ENCODE data around the gene PLCG1. TPM values are rescaled to one million over a fixed set of nuclear protein-coding genes. Genes with fewer than 3 reads are reported as not detected.
A peak's percentile ranks its signal among the peaks of the same experiment; 100 is the strongest.

The PLCG1 gene
- total RNA-seq, 2 donors from 2014 or later: 227 to 257 TPM

DNA sequence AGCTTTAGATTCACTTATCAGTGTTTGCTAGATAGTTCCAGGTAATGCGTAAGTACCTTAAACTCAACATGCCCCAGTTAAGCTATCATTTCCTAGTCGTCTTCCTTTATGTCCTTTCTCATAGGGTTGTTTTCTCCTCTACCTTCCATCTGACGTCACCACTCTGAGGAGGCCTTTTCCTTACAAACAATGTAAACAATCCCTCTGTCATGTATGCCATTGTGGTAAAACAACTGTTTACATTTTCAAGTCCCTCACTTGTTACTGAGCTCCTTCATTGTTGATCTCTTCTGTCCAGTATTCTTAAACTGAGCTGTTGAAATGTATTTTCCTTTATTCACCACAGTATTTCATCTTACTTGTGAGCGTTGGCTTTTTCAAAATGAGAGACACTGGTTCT is 45.4 kb upstream of the PLCG1 start:
- Histone ChIP-seq H3K9me3 (ENCODE audit: control insufficient read depth, low read length) (no peaks in the 10 kb centered on the region), H3K27me3 (ENCODE audit: control insufficient read depth, insufficient read depth, low read length, poor library complexity, severe bottlenecking) (no peaks in the 10 kb centered on the region), H3K4me3 (ENCODE audit: low read length) (no peak overlapping the region), H3K4me1 (ENCODE audit: control insufficient read depth, insufficient read depth, low read length) (no peaks in the 10 kb centered on the region), H3K9ac (ENCODE audit: extremely low read depth, low read length, poor library complexity, severe bottlenecking) (no peak overlapping the region), H3K36me3 (ENCODE audit: control insufficient read depth, insufficient read depth, low read length) (peaks cover 80% of the 10 kb centered on the region), H3K27ac (ENCODE audit: low read depth, low read length) (no peak overlapping the region)
- no peaks in the 10 kb centered on the region for H3K27me3 Mint-ChIP-seq (ENCODE audit: insufficient read depth)
- no peak for DNase-seq
- TF ChIP-seq, protein P1, sequence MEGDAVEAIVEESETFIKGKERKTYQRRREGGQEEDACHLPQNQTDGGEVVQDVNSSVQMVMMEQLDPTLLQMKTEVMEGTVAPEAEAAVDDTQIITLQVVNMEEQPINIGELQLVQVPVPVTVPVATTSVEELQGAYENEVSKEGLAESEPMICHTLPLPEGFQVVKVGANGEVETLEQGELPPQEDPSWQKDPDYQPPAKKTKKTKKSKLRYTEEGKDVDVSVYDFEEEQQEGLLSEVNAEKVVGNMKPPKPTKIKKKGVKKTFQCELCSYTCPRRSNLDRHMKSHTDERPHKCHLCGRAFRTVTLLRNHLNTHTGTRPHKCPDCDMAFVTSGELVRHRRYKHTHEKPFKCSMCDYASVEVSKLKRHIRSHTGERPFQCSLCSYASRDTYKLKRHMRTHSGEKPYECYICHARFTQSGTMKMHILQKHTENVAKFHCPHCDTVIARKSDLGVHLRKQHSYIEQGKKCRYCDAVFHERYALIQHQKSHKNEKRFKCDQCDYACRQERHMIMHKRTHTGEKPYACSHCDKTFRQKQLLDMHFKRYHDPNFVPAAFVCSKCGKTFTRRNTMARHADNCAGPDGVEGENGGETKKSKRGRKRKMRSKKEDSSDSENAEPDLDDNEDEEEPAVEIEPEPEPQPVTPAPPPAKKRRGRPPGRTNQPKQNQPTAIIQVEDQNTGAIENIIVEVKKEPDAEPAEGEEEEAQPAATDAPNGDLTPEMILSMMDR (conservative IDR thresholded peaks at IDR 0.05): no peak
- 88 to 93% methylated on average over 4 of the region's 4 CpGs for WGBS, 2 experiments (ENCODE audit: insufficient coverage in 1 of 2, insufficient read length in 1 of 2)
- H3K4me3 Mint-ChIP-seq: no peak overlapping the region
- no peak overlapping the region for H3K27ac Mint-ChIP-seq
- no peaks in the 10 kb centered on the region for H3K4me1 Mint-ChIP-seq
- no peaks in the 10 kb centered on the region for H3K9me3 Mint-ChIP-seq
- peaks cover 75% of the 10 kb centered on the region for H3K36me3 Mint-ChIP-seq (ENCODE audit: low read depth)

- Histone ChIP-seq H3K4me3 (ENCODE audit: low read length) (no peak overlapping the region), H3K27me3 (ENCODE audit: control insufficient read depth, insufficient read depth, low read length, poor library complexity, severe bottlenecking) (no peaks in the 10 kb centered on the region), H3K9ac (ENCODE audit: extremely low read depth, low read length, poor library complexity, severe bottlenecking) (no peak overlapping the region), H3K9me3 (ENCODE audit: control insufficient read depth, low read length) (no peaks in the 10 kb centered on the region), H3K36me3 (ENCODE audit: control insufficient read depth, insufficient read depth, low read length) (peaks cover 82% of the 10 kb centered on the region), H3K27ac (ENCODE audit: low read depth, low read length) (peak overlapping the region; percentile 51), H3K4me1 (ENCODE audit: control insufficient read depth, insufficient read depth, low read length) (no peaks in the 10 kb centered on the region)
- H3K9me3 Mint-ChIP-seq: no peaks in the 10 kb centered on the region
- H3K4me3 Mint-ChIP-seq: no peak overlapping the region
- no peaks in the 10 kb centered on the region for H3K27me3 Mint-ChIP-seq (ENCODE audit: insufficient read depth)
- H3K4me1 Mint-ChIP-seq: no peaks in the 10 kb centered on the region
- H3K36me3 Mint-ChIP-seq (ENCODE audit: low read depth): peaks cover 72% of the 10 kb centered on the region
- TF ChIP-seq, protein P1 (conservative IDR thresholded peaks at IDR 0.05): no peak
- no peak for DNase-seq
- WGBS, 2 experiments (ENCODE audit: insufficient coverage in 1 of 2, insufficient read length in 1 of 2): 95 to 97% methylated on average over 2 of the region's 2 CpGs
- H3K27ac Mint-ChIP-seq: no peak overlapping the region
These were observed 42.8 kb upstream of the PLCG1 start for GRCh38 chr20:41094353-41095055.

DNA sequence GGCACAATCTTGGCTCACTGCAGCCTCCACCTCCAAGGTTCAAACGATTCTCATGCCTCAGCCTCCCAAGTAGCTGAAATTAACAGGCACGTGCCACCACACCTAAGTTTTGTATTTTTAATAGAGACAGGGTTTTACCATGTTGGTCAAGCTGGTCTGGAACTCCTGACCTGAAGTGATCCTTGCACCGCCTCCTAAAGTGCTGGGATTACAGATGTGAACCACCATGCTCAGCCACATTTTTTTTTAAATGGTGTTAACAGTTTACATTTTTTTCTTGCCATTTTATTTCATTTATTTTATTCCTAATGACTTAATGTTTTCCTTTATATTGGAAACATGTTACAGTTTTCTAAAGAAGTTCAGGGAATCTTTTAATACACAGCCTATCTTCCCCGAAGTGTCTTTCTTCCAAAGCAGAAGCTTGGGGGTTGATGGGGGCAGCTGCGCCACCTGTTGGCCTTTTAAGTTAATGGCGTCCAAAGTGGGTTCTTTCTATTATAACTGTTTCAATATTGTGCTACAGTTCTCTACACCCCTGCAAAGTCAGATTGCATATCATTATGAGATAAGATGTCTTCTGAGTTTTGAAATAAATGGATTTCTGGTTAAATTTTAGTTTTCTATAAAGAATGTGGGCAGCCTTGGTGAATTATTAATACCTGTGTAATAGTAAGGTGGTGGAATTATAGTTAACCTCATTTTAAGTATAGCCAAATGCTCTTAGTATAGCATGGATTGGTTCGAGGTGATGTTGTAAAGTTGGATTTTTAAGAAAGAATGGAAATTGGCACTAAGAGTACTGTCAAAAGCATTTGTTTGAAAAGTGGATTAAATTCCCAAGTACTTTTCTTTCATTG is 42.0 kb upstream of the PLCG1 start:
- H3K4me1 ChIP-seq (ENCODE audit: control insufficient read depth, insufficient read depth, low read length): no peaks in the 10 kb centered on the region
- Mint-ChIP-seq H3K27me3 (ENCODE audit: insufficient read depth) (no peaks in the 10 kb centered on the region), H3K4me1 (no peaks in the 10 kb centered on the region), H3K9me3 (no peaks in the 10 kb centered on the region), H3K4me3 (no peak overlapping the region), H3K27ac (no peak overlapping the region), H3K36me3 (ENCODE audit: low read depth) (peaks cover 72% of the 10 kb centered on the region)
- TF ChIP-seq, protein P1 (conservative IDR thresholded peaks at IDR 0.05): peak; percentile 96
- WGBS, 2 experiments (ENCODE audit: insufficient coverage in 1 of 2, insufficient read length in 1 of 2): 60 to 100% methylated on average over 2 to 7 of the region's 7 CpGs
- no peak overlapping the region for H3K9ac ChIP-seq (ENCODE audit: extremely low read depth, low read length, poor library complexity, severe bottlenecking)
- H3K4me3 ChIP-seq (ENCODE audit: low read length): no peak overlapping the region
- DNase-seq: peak; percentile 64
- peaks cover 89% of the 10 kb centered on the region for H3K36me3 ChIP-seq (ENCODE audit: control insufficient read depth, insufficient read depth, low read length)
- no peak overlapping the region for H3K27ac ChIP-seq (ENCODE audit: low read depth, low read length)
- H3K9me3 ChIP-seq (ENCODE audit: control insufficient read depth, low read length): no peaks in the 10 kb centered on the region
- H3K27me3 ChIP-seq (ENCODE audit: control insufficient read depth, insufficient read depth, low read length, poor library complexity, severe bottlenecking): no peaks in the 10 kb centered on the region
